ENCODE data around the gene OR6K2. TPM values are rescaled to one million over a fixed set of nuclear protein-coding genes. Genes with fewer than 3 reads are reported as not detected.

The OR6K2 gene
- total and polyA plus RNA-seq, 12 donors, result not detected

- Histone ChIP-seq H3K27me3 (no peaks in the 10 kb centered on the region), H3K36me3 (no peaks in the 10 kb centered on the region), H3K9me3 (no peaks in the 10 kb centered on the region), H3K4me1 (no peaks in the 10 kb centered on the region), H3K4me3 (no peak overlapping the region), H3K27ac (no peak overlapping the region)
- no peak for TF ChIP-seq CTCF (IDR thresholded peaks at IDR 0.05)
- intact Hi-C loops (cut with DNase I), result no loop called here
- ATAC-seq (no peak), DNase-seq (no peak)
- 84 to 88% methylated on average over 4 of the region's 4 CpGs for WGBS, 2 donors
Observed at GRCh38 chr1:158730453-158730852, 30.0 kb upstream of the OR6K2 start.

- no peak for ATAC-seq
- 69 to 72% methylated on average over 3 of the region's 3 CpGs for WGBS, 2 donors
- Histone ChIP-seq H3K4me1 (no peaks in the 10 kb centered on the region), H3K9me3 (no peaks in the 10 kb centered on the region), H3K27me3 (no peaks in the 10 kb centered on the region), H3K36me3 (no peaks in the 10 kb centered on the region), H3K4me3 (no peak overlapping the region), H3K27ac (no peak overlapping the region)
- intact Hi-C loops (cut with DNase I), result no loop called here
- no peak for TF ChIP-seq CTCF (IDR thresholded peaks at IDR 0.05)
- DNase-seq, result no peak
Observed at GRCh38 chr1:158728510-158729225, 28.2 kb upstream of the OR6K2 start.

GRCh38 chr1:158724442-158724841 lies 24.0 kb upstream of the OR6K2 start:
- intact Hi-C loops (cut with DNase I), result no loop called here
- DNase-seq, result no peak
- no peaks in the 10 kb centered on the region for H3K9me3 ChIP-seq
- WGBS, 2 donors, result 91 to 93% methylated on average over 5 of the region's 5 CpGs
- H3K4me3 ChIP-seq, result no peak overlapping the region
- no peaks in the 10 kb centered on the region for H3K4me1 ChIP-seq
- ATAC-seq, result no peak
- no peak overlapping the region for H3K27ac ChIP-seq
- no peaks in the 10 kb centered on the region for H3K36me3 ChIP-seq
- TF ChIP-seq CTCF (IDR thresholded peaks at IDR 0.05), result no peak
- H3K27me3 ChIP-seq, result no peaks in the 10 kb centered on the region

- 68 to 71% methylated on average over 2 of the region's 2 CpGs for WGBS, 2 donors
- no peak within 1 kb of the TSS for H3K4me3 ChIP-seq
- ATAC-seq (no peak), DNase-seq (no peak)
- H3K27me3 ChIP-seq, result no peaks in the 10 kb centered on the region
- no peak for TF ChIP-seq CTCF (IDR thresholded peaks at IDR 0.05)
- H3K27ac ChIP-seq, result no peak within 1 kb of the TSS
- intact Hi-C loops (cut with DNase I), result no loop called here
- H3K36me3 ChIP-seq, result no peaks in the 10 kb centered on the region
- H3K9me3 ChIP-seq, result no peaks in the 10 kb centered on the region
- no peaks in the 10 kb centered on the region for H3K4me1 ChIP-seq
Observed at GRCh38 chr1:158720620-158721019, 20.2 kb upstream of the OR6K2 start, which contains the start of gene OR6K3. OR6K3 (minus strand) TSS chr1:158720720; CDS start chr1:158718115, 2,605 bp downstream.

All from heart right ventricle (tissue), 16 donors.